C4-2B (cell line): ENCODE measurements around the gene ANKRD9.

ENCODE experiments used
- ZFX ChIP-seq: fragments of 450-650 bp; IDR thresholded peaks from 2 replicates; pipeline ENCODE4 v1.6.1; 2017
- TF ChIP-seq, protein P1 (sequence below): fragments of 450-650 bp; conservative IDR thresholded peaks from 2 replicates; pipeline ENCODE4 v1.5.1; 2017; ENCODE audit warnings: mild to moderate bottlenecking

DNA sequence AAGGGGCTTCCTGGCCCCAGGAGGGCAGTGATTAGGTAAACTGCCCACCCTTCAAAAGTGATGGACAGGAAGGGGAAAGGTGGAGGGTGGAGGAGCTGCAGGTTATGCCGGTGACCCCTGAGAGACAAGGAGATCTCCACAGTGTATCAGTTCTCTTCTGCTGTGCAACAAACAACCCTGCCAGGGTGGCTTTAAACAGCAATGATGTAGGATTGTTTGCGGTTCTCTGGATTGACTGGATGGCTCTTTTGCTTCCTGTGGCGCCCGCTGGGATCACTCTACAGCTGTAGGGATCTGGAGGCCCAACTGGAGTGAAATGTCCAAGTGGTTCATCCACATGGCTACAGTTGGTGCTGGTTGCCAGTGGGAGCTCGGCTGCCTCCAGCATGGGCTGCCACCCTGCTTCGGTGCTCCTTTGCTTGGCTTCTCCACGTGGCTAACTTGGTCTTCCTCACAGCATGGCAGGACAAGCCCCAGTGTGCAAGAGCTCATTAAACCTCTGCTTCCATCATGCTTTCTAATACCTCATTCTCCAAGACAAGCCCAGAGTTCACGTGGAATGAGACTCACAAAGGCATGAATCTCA, 8.6 kb upstream of the ANKRD9 start:
- TF ChIP-seq, protein P1, sequence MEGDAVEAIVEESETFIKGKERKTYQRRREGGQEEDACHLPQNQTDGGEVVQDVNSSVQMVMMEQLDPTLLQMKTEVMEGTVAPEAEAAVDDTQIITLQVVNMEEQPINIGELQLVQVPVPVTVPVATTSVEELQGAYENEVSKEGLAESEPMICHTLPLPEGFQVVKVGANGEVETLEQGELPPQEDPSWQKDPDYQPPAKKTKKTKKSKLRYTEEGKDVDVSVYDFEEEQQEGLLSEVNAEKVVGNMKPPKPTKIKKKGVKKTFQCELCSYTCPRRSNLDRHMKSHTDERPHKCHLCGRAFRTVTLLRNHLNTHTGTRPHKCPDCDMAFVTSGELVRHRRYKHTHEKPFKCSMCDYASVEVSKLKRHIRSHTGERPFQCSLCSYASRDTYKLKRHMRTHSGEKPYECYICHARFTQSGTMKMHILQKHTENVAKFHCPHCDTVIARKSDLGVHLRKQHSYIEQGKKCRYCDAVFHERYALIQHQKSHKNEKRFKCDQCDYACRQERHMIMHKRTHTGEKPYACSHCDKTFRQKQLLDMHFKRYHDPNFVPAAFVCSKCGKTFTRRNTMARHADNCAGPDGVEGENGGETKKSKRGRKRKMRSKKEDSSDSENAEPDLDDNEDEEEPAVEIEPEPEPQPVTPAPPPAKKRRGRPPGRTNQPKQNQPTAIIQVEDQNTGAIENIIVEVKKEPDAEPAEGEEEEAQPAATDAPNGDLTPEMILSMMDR, result no peak
- TF ChIP-seq ZFX, result no peak
